GM21526 (cell line): ENCODE measurements around the gene ZNF184.
"Not testable (repeated sequence)": the region's sequence is repeated elsewhere in the genome, so short reads cannot be mapped to it uniquely, and the experiment has no call there.

Experiments used
- ATAC-seq: cut with Tn5 transposase; IDR thresholded peaks from one replicate; pipeline ENCODE4 v1.9.1; 2021; ENCODE audit warnings: moderate library complexity; ENCODE audit not compliant: unreplicated experiment, low FRiP score

ZNF184 gene

GRCh38 chr6:27426045-27426620, 46.8 kb downstream of the ZNF184 start:
- ATAC-seq: no peak

- ATAC-seq: not testable (repeated sequence)
Observed at GRCh38 chr6:27424851-27425250, 48.1 kb downstream of the ZNF184 start.

DNA sequence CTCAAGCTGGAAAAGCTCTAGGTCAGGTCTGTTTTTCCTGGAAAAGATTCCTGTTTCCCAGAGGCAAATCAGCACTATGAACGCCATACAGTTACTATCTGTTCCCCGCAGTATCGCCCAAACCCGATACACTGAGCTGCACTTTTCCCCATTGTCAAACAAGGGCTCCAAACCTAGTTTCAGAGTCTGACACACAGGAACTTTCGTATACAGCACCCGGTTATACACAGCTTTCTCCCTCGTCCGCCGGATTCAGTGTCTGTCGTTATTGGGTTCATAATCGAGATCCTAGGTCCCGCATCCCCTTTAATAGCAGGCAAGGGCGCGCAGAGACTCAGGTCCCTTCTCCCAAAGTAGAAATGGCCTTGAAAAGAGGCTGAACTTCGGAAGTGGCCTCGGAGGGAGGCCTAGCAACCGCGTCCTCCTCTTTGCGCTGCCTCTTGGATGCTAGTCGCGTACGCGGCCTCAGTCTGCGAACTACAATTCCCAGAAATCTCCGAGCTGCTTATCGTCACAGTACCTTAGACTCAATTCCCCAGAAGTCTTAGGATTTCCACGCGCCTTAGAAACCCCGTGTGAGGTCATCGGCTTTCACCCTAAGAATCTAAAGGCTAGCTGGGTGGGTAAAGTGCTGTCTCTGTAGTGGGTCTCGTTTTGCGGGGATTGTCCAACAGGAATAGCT, 50.1 kb downstream of the ZNF184 start:
- no peak for ATAC-seq

- ATAC-seq: no peak
Observed at GRCh38 chr6:27419363-27419762, 53.5 kb downstream of the ZNF184 start.

DNA sequence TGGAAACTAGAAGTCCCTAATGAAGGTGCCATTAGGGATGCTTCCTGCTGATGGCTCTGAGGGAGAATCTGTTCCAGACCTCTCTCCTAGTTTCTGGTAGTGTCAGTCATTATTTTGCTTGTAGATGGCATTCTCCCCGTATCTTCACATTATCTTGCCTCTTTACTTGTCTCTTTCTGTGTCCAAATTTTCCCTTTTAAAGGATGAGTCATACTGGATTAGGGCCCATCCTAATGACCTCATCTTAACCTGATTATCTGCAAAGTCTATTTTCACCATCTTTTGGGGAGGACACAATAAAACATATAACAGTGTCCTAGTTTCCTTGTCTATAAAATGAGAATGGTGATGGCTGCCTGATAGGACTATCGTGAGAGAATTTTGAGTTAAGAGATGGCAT, 57.0 kb downstream of the ZNF184 start:
- ATAC-seq: no peak

DNA sequence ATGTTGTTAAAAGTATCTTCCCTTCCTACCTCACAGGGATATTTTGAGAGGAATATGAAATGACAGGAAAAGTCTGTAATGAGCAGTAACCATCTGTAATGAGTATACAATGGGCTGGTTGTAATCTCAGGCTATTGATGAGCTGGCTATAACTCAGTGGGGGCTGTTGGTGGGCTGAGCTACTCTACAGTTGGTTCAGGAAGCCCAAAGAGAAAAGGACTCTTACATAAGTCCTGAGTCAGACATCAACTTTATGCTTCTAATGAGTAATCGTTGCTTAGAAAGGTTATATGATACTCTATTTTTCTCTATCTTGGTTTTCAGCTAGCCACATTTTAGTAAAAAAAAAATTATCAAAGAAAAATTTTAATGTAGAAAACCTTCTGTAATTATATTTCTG, 57.9 kb downstream of the ZNF184 start:
- ATAC-seq: no peak

DNA sequence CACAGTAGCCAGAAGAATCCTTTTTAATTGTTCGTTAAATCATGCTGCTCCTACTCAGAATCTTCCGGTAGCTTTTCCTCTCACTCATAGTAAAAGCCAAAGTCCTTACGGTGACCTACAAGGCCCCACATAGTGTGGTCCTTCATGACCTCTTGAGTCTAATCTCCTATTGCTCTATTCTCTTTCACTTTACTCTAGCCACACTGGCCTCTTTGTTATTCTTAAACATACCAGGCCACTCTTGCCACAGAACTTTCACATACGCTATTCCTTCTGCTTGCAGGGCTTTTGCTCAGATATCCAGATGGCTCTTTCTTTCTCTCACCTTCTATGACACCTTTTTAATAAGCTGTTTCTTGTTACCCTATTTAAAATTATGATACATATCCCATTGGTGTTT, 58.6 kb downstream of the ZNF184 start:
- no peak for ATAC-seq

- no peak for ATAC-seq
Observed at GRCh38 chr6:27407153-27407814, 65.6 kb downstream of the ZNF184 start.

GRCh38 chr6:27406085-27406484, 66.8 kb downstream of the ZNF184 start:
- no peak for ATAC-seq

DNA sequence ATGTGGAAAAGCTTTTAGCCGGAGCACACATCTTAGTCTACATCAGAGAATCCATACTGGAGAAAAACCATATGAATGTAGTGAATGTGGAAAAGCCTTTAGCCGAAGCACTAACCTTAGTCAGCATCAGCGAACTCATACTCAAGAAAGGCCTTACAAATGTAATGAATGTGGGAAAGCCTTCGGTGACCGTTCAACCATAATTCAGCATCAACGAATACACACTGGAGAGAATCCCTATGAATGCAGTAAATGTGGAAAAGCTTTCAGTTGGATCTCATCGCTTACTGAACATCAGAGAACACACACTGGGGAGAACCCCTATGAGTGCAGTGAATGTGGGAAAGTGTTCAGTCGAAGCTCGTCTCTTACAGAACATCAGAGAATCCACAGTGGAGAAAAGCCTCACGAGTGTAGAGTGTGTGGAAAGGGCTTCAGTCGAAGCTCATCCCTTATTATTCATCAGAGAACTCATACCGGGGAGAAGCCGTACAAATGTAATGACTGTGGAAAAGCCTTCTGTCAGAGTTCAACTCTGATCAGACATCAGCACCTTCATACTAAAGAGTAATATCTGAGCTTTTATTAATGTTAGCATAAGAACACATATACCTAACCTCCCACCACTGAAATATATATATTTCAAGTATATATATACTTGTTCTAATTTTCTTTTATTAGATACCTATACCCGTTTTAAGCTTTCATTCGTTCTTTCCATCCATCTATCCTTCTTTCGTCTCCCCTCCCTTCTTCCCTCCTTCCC, 71.8 kb downstream of the ZNF184 start:
- no peak for ATAC-seq
